Measurements from ENCODE around the gene PAX2. TPM values are rescaled to one million over a fixed set of nuclear protein-coding genes. Genes with fewer than 3 reads are reported as not detected.

PAX2 gene
- total RNA-seq, 1 experiment from 2014 or later, result 0.45 TPM

- peaks cover 3% of the 10 kb centered on the region for H3K27me3 Mint-ChIP-seq (ENCODE audit: insufficient read depth, unreplicated experiment)
- Histone ChIP-seq H3K4me1 (peaks cover 13% of the 10 kb centered on the region), H3K27me3 (replicated peaks; ENCODE audit: control insufficient read depth, insufficient read depth, low read length) (no peaks in the 10 kb centered on the region), H3K36me3 (ENCODE audit: control insufficient read depth, insufficient read depth, low read length) (no peaks in the 10 kb centered on the region), H3K9me3 (no peaks in the 10 kb centered on the region), H3K4me3 (ENCODE audit: low read depth, low read length) (no peak overlapping the region)
- no TSS peak for BruUV-seq (replicated peaks)
- no peak for DNase-seq
- peaks cover 35% of the 10 kb centered on the region for H3K4me1 Mint-ChIP-seq (ENCODE audit: low read depth, unreplicated experiment)
- no peaks in the 10 kb centered on the region for H3K9me3 Mint-ChIP-seq (ENCODE audit: unreplicated experiment)
- no peak for TF ChIP-seq CTCF (IDR thresholded peaks at IDR 0.05; ENCODE audit: insufficient read depth in 1 of 2, low read depth in 1 of 2, low read length in 1 of 2, severe bottlenecking in 1 of 2, unreplicated experiment in 1 of 2)
- intact Hi-C loops (cut with micrococcal nuclease; ENCODE audit: unreplicated experiment), result loop anchor here (2.0 kb wide), 1 partner anchor 89 kb away; no protein-coding TSS in a partner anchor
- CTCF ChIA-PET, result interaction anchor here (0.7 to 1.4 kb wide), 2 partner anchors 141 to 202 kb away, joined by 3 read pairs; partner anchors contain the start of gene HIF1AN
- peaks cover 8% of the 10 kb centered on the region for H3K36me3 Mint-ChIP-seq (ENCODE audit: insufficient read depth, unreplicated experiment)
- POLR2A ChIA-PET, result no interaction called here
- H3K4me3 Mint-ChIP-seq (ENCODE audit: unreplicated experiment), result no peak overlapping the region
- no peak overlapping the region for H3K27ac Mint-ChIP-seq (ENCODE audit: unreplicated experiment)
Measured at GRCh38 chr10:100737355-100738054, 7.9 kb upstream of the PAX2 start.

DNA sequence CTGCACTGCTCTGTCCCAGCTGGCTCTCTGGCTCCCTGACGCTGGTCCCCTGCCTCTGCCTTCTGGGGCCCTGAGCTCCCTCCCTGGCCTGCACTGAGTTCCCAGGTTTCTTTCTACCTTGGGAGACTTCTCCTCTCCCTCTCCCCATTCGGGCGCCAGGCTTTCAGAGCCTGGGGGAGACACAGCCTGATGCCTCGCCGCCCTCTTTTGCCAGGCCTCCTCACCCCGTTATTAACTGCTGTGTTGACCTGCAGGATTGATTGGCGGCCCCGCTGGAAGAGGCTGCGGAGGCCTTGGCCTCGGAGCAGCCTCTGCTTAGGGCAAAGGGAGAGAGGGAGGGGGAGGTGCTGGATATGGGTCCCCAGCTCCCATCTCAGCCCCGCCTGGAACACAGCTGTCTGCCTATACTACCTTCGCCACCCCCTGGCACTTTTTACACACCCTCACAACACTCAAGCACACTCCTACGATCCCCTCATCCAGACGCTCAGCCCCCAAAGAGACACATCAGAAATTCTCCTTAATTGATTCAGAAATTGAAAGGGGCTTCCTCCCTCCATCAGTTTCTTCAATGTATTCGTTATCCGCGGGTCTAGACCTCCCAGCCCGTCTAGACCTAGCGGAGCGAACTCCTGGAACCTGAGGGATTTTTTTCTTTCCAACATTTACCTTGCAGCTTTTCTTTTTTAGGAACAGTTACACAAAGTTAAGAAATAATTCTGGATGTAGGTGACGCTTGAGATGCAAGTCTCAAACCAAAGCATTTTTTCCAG, 7.1 kb upstream of the PAX2 start:
- H3K4me3 Mint-ChIP-seq (ENCODE audit: unreplicated experiment), result peak overlapping the region; percentile 82
- H3K9me3 Mint-ChIP-seq (ENCODE audit: unreplicated experiment), result no peaks in the 10 kb centered on the region
- Histone ChIP-seq H3K9me3 (no peaks in the 10 kb centered on the region), H3K4me1 (peaks cover 17% of the 10 kb centered on the region), H3K4me3 (ENCODE audit: low read depth, low read length) (no peak overlapping the region; the same call in 1 of the 2 replicates), H3K27me3 (replicated peaks; ENCODE audit: control insufficient read depth, insufficient read depth, low read length) (no peaks in the 10 kb centered on the region), H3K36me3 (ENCODE audit: control insufficient read depth, insufficient read depth, low read length) (no peaks in the 10 kb centered on the region)
- peaks cover 33% of the 10 kb centered on the region for H3K4me1 Mint-ChIP-seq (ENCODE audit: low read depth, unreplicated experiment)
- intact Hi-C loops (cut with micrococcal nuclease; ENCODE audit: unreplicated experiment), result loop anchor here (2.0 kb wide), 1 partner anchor 89 kb away; no protein-coding TSS in a partner anchor
- POLR2A ChIA-PET, result no interaction called here
- CTCF ChIA-PET, result interaction anchor here (0.7 to 1.4 kb wide), 2 partner anchors 140 to 202 kb away, joined by 3 read pairs; partner anchors contain the start of gene HIF1AN
- H3K27me3 Mint-ChIP-seq (ENCODE audit: insufficient read depth, unreplicated experiment), result peaks cover 3% of the 10 kb centered on the region
- BruUV-seq (replicated peaks), result no TSS peak
- no peak for TF ChIP-seq CTCF (IDR thresholded peaks at IDR 0.05; ENCODE audit: insufficient read depth in 1 of 2, low read depth in 1 of 2, low read length in 1 of 2, severe bottlenecking in 1 of 2, unreplicated experiment in 1 of 2)
- no peak for DNase-seq
- H3K27ac Mint-ChIP-seq (ENCODE audit: unreplicated experiment), result no peak overlapping the region
- peaks cover 8% of the 10 kb centered on the region for H3K36me3 Mint-ChIP-seq (ENCODE audit: insufficient read depth, unreplicated experiment)

All from Caco-2 (cell line).